AG09309 (cell line): ENCODE data around the gene SLN.

Source experiments
- DNase-seq: peaks from one replicate; pipeline ENCODE4 v3.0.0-alpha.2; 2010; ENCODE audit warnings: low read depth
- H3K4me3 ChIP-seq: 2 replicates; pipeline ENCODE4 v1.5.1; 2011; ENCODE audit warnings: mild to moderate bottlenecking, low read depth, low read length, moderate library complexity; ENCODE audit not compliant: control insufficient read depth
- TF ChIP-seq, protein P1 (sequence below): IDR thresholded peaks from 2 replicates; pipeline ENCODE4 v1.5.1; 2011; ENCODE audit warnings: mild to moderate bottlenecking, low read depth, low read length, inconsistent platforms; ENCODE audit not compliant: insufficient read depth, control insufficient read depth; ENCODE audit errors: missing control alignments

SLN gene

DNA sequence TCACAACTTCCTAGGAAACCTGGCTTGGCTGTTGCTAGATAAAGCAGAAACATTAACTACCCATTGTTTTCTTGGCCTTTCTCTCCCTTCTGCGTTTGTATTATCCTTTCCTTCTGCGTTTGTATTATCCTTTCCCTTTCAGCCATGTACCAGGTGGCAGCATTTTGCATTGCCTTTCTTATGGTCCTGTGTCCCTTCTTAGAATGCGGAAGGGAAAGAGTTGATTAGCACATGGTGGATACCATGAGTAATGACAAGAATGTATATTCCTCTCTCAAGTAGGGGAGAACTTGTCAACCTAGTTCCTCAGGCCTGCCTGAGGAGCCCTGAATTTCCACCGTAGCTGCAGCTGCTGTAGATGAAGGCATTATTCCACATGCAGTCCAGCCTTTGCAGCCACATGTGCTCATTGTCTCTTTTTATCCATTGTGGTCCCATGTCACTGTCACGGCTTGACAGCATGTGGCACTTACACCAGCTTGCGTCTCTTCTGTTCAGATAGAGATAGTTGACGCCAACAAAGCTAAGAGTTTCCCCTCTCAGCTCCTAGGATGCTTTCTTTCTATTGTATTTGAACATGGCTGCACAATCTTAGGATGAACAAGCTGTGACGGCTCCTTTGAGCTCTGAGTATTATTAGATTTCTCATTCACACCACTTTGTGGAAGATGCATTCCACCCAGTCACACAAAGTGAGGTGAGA is 44.8 kb downstream of the SLN start:
- no peak for DNase-seq
- H3K4me3 ChIP-seq = no peak overlapping the region
- TF ChIP-seq, protein P1, sequence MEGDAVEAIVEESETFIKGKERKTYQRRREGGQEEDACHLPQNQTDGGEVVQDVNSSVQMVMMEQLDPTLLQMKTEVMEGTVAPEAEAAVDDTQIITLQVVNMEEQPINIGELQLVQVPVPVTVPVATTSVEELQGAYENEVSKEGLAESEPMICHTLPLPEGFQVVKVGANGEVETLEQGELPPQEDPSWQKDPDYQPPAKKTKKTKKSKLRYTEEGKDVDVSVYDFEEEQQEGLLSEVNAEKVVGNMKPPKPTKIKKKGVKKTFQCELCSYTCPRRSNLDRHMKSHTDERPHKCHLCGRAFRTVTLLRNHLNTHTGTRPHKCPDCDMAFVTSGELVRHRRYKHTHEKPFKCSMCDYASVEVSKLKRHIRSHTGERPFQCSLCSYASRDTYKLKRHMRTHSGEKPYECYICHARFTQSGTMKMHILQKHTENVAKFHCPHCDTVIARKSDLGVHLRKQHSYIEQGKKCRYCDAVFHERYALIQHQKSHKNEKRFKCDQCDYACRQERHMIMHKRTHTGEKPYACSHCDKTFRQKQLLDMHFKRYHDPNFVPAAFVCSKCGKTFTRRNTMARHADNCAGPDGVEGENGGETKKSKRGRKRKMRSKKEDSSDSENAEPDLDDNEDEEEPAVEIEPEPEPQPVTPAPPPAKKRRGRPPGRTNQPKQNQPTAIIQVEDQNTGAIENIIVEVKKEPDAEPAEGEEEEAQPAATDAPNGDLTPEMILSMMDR = no peak

DNA sequence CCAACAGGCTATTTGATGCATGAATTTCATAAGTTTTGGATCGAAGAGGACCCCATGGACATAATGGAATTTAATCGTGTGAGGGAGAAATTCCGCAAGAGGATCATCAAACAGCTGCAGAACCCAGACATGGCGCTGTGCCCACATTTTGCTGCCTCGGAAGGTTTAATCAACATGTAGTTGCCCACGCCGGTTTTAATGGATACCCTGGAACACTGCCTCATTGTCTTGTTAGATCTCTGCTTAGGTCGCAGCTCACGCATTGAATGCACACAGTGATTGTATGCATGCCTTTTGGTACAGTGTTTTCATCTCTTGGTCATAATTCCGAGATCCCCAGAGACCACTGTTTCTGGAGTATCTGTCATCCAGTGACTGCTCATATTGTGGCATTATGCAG is 46.8 kb downstream of the SLN start:
- TF ChIP-seq, protein P1 = no peak
- DNase-seq = no peak

GRCh38 chr11:107661656-107662055 is 50.2 kb downstream of the SLN start:
- H3K4me3 ChIP-seq = no peak overlapping the region
- TF ChIP-seq, protein P1 = no peak
- no peak for DNase-seq

More for the DNA sequence above, 46.8 kb downstream of the SLN start:
- H3K4me3 ChIP-seq = no peak overlapping the region

- no peak overlapping the region for H3K4me3 ChIP-seq
- DNase-seq = no peak
- TF ChIP-seq, protein P1 = no peak
Observed at GRCh38 chr11:107660066-107660465, 51.8 kb downstream of the SLN start.

- TF ChIP-seq, protein P1 = no peak
- H3K4me3 ChIP-seq = no peak overlapping the region
- no peak for DNase-seq
Observed at GRCh38 chr11:107659310-107659709, 52.5 kb downstream of the SLN start.
